Activated CD8-positive, alpha-beta T cell treated with anti-CD3 and anti-CD28 coated beads, Interleukin-2, amount 10 ng/mL, durations not matched to agents 7 days and 5 days (primary cell): ENCODE measurements around the gene ST3GAL2. TPM values are rescaled to one million over a fixed set of nuclear protein-coding genes. Genes with fewer than 3 reads are reported as not detected.
"Not testable (repeated sequence)": the region's sequence is repeated elsewhere in the genome, so short reads cannot be mapped to it uniquely, and the experiment has no call there.

Source experiments
- ATAC-seq: fragments of 150-1000 bp; cut with Tn5 transposase; one replicate; pipeline ENCODE4 v1.10.0; 2021; ENCODE audit warnings: moderate library complexity
- CTCF ChIA-PET: fragments of 350-600 bp; sonication (Branson Sonifier 250); formaldehyde crosslinking; loops from one replicate; lab custom pipeline; 2021; ENCODE audit warnings: antibody characterized with exemption; lab: Charles Lee
- POLR2A ChIA-PET: fragments of 350-600 bp; sonication (Branson Sonifier 250); formaldehyde crosslinking; loops from one replicate; lab custom pipeline; 2021; ENCODE audit warnings: antibody characterized with exemption; lab: Charles Lee
- DNase-seq: peaks from one replicate; pipeline ENCODE4 v3.0.0-alpha.2; 2020
- H3K27ac Mint-ChIP-seq: one replicate; pipeline ENCODE4 v1.8.0; 2021; ENCODE audit warnings: mild to moderate bottlenecking, mixed read lengths
- H3K27me3 Mint-ChIP-seq: one replicate; pipeline ENCODE4 v1.8.0; 2021; ENCODE audit warnings: low read depth, mixed read lengths
- H3K36me3 Mint-ChIP-seq: one replicate; pipeline ENCODE4 v1.8.0; 2021; ENCODE audit warnings: low read depth, mixed read lengths
- H3K4me1 Mint-ChIP-seq: one replicate; pipeline ENCODE4 v1.8.0; 2021; ENCODE audit warnings: low read depth, mixed read lengths
- H3K4me3 Mint-ChIP-seq: one replicate; pipeline ENCODE4 v1.8.0; 2021; ENCODE audit warnings: mild to moderate bottlenecking, mixed read lengths
- H3K9me3 Mint-ChIP-seq: one replicate; pipeline ENCODE4 v1.8.0; 2022; ENCODE audit warnings: mixed read lengths; ENCODE audit not compliant: insufficient read depth
- total RNA-seq, 2 experiments: library from RNA; stranded (reverse); gene quantifications; one replicate each; pipeline ENCODE4 v1.2.3, GENCODE V29; 2021

The ST3GAL2 gene
- total RNA-seq, 2 experiments from 2014 or later, result 34.1 to 39.0 TPM

DNA sequence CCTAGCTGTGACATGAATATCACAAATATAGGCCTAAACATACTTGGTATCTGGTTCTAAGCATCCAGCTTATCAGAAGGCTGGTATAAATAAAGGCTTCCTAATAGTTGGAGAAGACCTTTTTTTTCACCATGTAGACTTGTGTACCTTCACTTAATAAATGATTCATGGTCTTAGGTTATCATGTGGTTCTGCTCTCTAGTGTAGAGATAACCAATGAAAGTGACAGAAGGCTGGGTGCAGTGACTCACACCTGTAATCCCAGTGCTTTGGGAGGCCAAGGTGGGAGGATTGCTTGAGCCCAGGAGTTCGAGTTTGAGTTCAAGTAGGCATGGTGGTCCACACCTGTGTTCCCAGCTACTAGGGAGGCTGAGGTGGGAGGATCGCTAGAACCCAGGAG, 89.1 kb downstream of the ST3GAL2 start:
- peaks cover 28% of the 10 kb centered on the region for H3K4me1 Mint-ChIP-seq
- POLR2A ChIA-PET, result no interaction called here
- H3K36me3 Mint-ChIP-seq, result peaks cover 32% of the 10 kb centered on the region
- H3K27ac Mint-ChIP-seq, result no peak overlapping the region
- no peak overlapping the region for H3K4me3 Mint-ChIP-seq
- no peaks in the 10 kb centered on the region for H3K27me3 Mint-ChIP-seq
- CTCF ChIA-PET, result no interaction called here
- ATAC-seq (no peak), DNase-seq (no peak)
- H3K9me3 Mint-ChIP-seq, result no peaks in the 10 kb centered on the region

DNA sequence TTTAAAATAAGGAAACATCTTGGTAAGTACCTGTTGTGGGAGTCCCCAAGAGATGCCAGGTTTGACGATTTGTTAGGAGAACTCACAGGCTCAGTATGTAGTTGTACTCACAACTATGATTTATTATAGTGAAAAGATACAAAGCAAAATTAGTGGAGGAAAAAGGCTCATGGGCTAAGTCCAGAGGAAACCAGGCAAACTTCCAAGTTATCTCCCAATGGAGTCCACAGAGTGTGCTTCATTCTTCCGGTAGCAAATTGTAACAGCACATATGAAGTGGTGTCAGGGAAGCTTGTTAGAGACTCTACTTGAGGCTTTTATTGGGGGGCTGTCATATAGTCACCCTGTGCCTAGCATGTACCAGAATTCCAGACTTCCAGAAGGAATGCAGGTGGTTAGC, 89.9 kb downstream of the ST3GAL2 start:
- DNase-seq (no peak), ATAC-seq (no peak)
- H3K36me3 Mint-ChIP-seq, result peaks cover 27% of the 10 kb centered on the region
- H3K9me3 Mint-ChIP-seq, result no peaks in the 10 kb centered on the region
- ChIA-PET POLR2A (no interaction called here), CTCF (no interaction called here)
- H3K27me3 Mint-ChIP-seq, result no peaks in the 10 kb centered on the region
- no peak overlapping the region for H3K4me3 Mint-ChIP-seq
- H3K27ac Mint-ChIP-seq, result no peak overlapping the region
- peaks cover 28% of the 10 kb centered on the region for H3K4me1 Mint-ChIP-seq

DNA sequence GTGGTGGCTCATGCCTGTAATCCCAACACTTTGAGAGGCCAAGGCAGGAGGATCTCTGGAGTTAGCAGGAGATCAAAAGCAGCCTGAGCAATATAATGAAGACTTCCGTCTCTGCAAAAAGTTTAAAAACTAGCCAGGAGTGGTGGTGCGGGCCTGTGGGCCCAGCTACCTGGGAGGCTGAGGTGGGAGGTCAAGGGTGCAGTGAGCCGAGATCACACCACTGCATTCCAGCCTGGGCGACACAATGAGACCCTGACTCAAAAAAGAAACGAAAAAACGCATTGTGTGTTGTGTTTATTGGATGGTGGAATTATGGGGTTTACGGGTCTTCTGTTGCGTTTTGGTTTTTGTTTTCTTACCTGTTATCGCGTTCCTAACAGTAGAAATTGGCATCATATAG, 93.1 kb downstream of the ST3GAL2 start:
- ATAC-seq (no peak), DNase-seq (no peak)
- Mint-ChIP-seq H3K27me3 (no peaks in the 10 kb centered on the region), H3K4me1 (peaks cover 28% of the 10 kb centered on the region), H3K27ac (peak overlapping the region; percentile 99), H3K4me3 (peak overlapping the region; percentile 97), H3K36me3 (peaks cover 17% of the 10 kb centered on the region), H3K9me3 (no peaks in the 10 kb centered on the region)
- POLR2A ChIA-PET, result interaction anchor here (0.6 to 3.2 kb wide), 24 partner anchors 9 to 392 kb away, joined by 3 to 47 read pairs (median 8); partner anchors contain the start of genes AARS1, COG4, DDX19B and EXOSC6
- CTCF ChIA-PET, result interaction anchor here (0.7 to 2.3 kb wide), 9 partner anchors 9 to 179 kb away, joined by 3 to 9 read pairs (median 4); partner anchors contain the start of gene EXOSC6

DNA sequence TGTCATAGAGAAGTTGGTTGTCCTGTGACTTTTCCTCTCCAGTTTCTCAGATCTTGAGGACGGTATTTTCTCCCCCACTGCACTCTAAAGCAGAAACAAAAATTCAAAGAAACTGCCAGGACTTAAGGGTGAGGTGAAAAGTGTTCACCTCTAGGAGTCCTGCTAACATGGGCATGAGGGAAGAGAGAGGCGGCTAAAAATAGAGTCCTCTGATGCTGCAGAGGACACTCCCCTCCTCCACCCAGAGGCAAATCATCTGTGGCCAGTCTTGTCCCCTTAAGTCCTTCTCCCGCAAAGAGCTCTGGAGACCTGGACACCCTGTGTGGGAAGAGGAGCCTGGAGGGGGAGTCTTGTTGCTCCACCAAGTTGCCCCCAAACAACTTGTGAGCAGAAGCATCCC, 96.9 kb downstream of the ST3GAL2 start:
- H3K4me3 Mint-ChIP-seq, result no peak overlapping the region
- CTCF ChIA-PET, result no interaction called here
- no peaks in the 10 kb centered on the region for H3K27me3 Mint-ChIP-seq
- POLR2A ChIA-PET, result no interaction called here
- DNase-seq (no peak), ATAC-seq (no peak)
- H3K27ac Mint-ChIP-seq, result peak overlapping the region; percentile 32
- H3K4me1 Mint-ChIP-seq, result peaks cover 8% of the 10 kb centered on the region
- no peaks in the 10 kb centered on the region for H3K9me3 Mint-ChIP-seq
- peaks cover 6% of the 10 kb centered on the region for H3K36me3 Mint-ChIP-seq

DNA sequence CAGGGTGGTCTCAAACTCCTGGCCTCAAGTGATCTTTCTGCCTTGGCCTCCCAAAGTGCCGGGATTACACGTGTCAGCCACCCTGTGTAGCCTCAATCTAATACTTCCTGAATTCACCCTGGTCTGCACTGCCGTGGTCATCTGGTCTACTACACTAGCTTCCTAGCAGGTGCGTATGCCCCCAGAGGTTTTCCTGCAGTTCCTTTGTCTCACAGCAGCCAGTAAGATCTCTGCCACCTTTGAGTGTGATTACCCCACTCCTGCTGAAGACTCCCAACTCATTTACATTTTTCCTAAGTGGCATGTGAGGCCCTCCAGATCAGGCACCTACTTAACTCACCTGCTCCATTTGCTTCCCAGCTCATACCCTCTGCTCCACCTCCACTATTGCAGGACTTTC, 97.3 kb downstream of the ST3GAL2 start:
- H3K36me3 Mint-ChIP-seq, result peaks cover 6% of the 10 kb centered on the region
- no peaks in the 10 kb centered on the region for H3K9me3 Mint-ChIP-seq
- no peak for ATAC-seq
- no peak overlapping the region for H3K4me3 Mint-ChIP-seq
- H3K4me1 Mint-ChIP-seq, result peaks cover 8% of the 10 kb centered on the region
- POLR2A ChIA-PET, result no interaction called here
- H3K27ac Mint-ChIP-seq, result peak overlapping the region; percentile 32
- no peaks in the 10 kb centered on the region for H3K27me3 Mint-ChIP-seq
- DNase-seq, result no peak
- CTCF ChIA-PET, result no interaction called here

DNA sequence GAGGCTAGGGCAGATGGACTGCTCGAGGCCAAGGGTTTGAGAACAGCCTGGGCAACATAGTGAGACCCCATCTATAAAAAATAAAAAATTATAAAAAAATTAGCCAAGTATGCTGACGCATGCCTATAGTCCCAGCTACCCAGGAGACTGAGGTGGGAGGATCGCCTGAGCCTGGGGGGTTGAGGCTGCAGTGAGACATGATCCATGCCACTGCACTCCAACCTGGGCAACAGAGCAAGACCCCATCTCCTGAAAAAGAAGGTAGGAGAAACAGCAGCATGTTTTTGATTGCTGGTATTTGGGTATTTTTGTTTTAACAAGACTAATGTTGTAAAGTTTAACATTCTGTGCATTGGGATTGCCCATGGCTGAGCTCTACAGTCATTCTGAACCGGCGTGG, 101.1 kb downstream of the ST3GAL2 start:
- no peak overlapping the region for H3K4me3 Mint-ChIP-seq
- peaks cover 17% of the 10 kb centered on the region for H3K36me3 Mint-ChIP-seq
- ATAC-seq (no peak), DNase-seq (no peak)
- no peaks in the 10 kb centered on the region for H3K27me3 Mint-ChIP-seq
- no peaks in the 10 kb centered on the region for H3K4me1 Mint-ChIP-seq
- ChIA-PET POLR2A (interaction anchor here (2.5 kb wide), 1 partner anchor 9 kb away, joined by 14 read pairs; the partner anchor contains the start of gene DDX19A), CTCF (interaction anchor here (1.1 to 2.0 kb wide), 2 partner anchors 9 to 10 kb away, joined by 3 to 8 read pairs; partner anchors contain the start of gene DDX19A)
- no peak overlapping the region for H3K27ac Mint-ChIP-seq
- H3K9me3 Mint-ChIP-seq, result no peaks in the 10 kb centered on the region

DNA sequence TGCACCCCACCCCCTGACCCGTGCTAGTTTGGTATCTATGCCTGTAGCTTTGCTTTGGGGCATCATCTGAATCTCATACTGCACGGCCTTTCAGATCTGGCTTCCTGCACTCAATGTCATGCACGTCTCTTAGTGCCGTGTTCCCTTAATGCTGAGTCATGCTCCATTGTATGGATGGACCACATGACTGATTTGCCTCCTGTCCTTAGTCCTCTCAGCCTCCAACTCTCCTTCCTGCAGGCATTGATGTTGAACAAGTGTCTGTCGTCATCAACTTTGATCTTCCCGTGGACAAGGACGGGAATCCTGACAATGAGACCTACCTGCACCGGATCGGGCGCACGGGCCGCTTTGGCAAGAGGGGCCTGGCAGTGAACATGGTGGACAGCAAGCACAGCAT, 106.2 kb downstream of the ST3GAL2 start:
- ATAC-seq, H3K27ac Mint-ChIP-seq: not testable (repeated sequence)
- CTCF ChIA-PET, result interaction anchor here (1.8 kb wide), 1 partner anchor 321 kb away, joined by 7 read pairs; no protein-coding TSS in a partner anchor

DNA sequence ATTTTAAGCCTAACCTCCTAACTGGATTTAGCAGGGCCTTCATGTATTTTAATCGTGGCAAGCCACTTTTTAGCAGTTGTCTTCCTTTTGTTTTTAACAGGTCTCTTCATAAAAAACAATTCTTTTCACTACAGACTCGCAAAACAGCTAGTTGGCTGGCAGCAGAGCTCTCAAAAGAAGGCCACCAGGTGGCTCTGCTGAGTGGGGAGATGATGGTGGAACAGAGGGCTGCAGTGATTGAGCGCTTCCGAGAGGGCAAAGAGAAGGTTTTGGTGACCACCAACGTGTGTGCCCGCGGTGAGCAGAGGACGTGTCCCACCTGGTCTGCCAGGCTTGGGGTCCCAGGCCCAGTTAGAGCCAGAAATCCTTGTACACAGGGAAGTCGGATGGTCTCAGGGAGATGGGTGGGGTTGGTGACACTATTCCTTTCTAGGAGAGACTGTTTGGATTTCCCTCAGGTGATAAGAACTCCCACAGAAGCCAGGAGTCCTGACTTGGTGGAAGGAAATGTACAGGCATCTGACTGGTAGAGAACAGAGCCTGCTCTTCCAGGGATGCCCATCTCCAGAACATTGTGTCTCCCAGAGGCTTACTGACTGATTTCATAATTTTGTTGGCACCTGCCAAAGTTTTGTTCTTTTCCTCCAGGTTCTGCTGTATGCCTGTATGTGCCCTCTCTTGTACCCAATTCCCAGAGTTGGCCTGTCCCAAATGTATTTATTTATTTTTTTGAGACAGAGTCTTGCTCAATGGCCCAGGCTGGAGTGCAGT, 107.1 kb downstream of the ST3GAL2 start:
- CTCF ChIA-PET, result interaction anchor here (0.7 to 1.8 kb wide), 5 partner anchors 8 to 322 kb away, joined by 3 to 7 read pairs (median 4); no protein-coding TSS in a partner anchor
- ATAC-seq (peak; percentile 55), DNase-seq (no peak)
- Mint-ChIP-seq H3K4me3 (no peak overlapping the region), H3K9me3 (no peaks in the 10 kb centered on the region), H3K4me1 (no peaks in the 10 kb centered on the region), H3K36me3 (peaks cover 27% of the 10 kb centered on the region), H3K27me3 (no peaks in the 10 kb centered on the region), H3K27ac (peak overlapping the region; percentile 20)
- POLR2A ChIA-PET, result interaction anchor here (0.6 to 1.2 kb wide), 2 partner anchors 22 to 50 kb away, joined by 3 read pairs; no protein-coding TSS in a partner anchor

More for the DNA sequence above, 106.2 kb downstream of the ST3GAL2 start:
- DNase-seq, H3K4me3 Mint-ChIP-seq, POLR2A ChIA-PET, H3K27me3 Mint-ChIP-seq, H3K4me1 Mint-ChIP-seq, H3K9me3 Mint-ChIP-seq: not testable (repeated sequence)
- H3K36me3 Mint-ChIP-seq, result peaks cover 27% of the 10 kb centered on the region

DNA sequence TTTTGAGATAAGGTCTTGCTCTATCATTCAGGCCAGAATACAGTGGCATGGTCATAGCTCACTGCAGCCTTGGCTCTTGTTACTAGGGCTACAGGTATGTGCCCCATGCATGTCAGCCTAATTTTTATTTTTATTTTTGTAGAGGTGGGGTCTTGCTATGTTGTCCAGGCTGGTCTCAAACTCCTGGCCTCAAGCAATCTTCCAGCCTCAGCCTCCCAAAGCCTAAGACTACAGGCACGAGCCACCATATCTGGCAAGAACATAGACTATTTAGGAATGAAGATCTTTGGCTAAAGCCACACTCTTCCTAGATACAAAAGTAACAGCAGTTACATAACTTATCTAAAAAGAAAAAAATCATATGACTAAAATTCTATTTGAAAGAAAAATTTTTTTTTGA, 107.8 kb downstream of the ST3GAL2 start:
- Mint-ChIP-seq H3K27ac (no peak overlapping the region), H3K36me3 (peaks cover 27% of the 10 kb centered on the region), H3K4me3 (no peak overlapping the region), H3K9me3 (no peaks in the 10 kb centered on the region), H3K4me1 (no peaks in the 10 kb centered on the region), H3K27me3 (no peaks in the 10 kb centered on the region)
- ChIA-PET CTCF (interaction anchor here (0.8 to 1.8 kb wide), 5 partner anchors 9 to 323 kb away, joined by 3 to 5 read pairs (median 4); no protein-coding TSS in a partner anchor), POLR2A (interaction anchor here (0.6 to 1.2 kb wide), 4 partner anchors 15 to 80 kb away, joined by 3 to 4 read pairs (median 3); no protein-coding TSS in a partner anchor)
- ATAC-seq, result no peak
- no peak for DNase-seq

Other genes with a start within 250 kb of the ST3GAL2 start
- 10 to 100 TPM; 27.6 to 28.5 TPM for gene EXOSC6, start 187.2 kb downstream of the ST3GAL2 start, total RNA-seq
- gene AARS1, start 149.6 kb downstream of the ST3GAL2 start, total RNA-seq, result 100 to 1,000 TPM in 1 of 2 experiments, 10 to 100 TPM in 1; 98.5 to 103 TPM
- 10 to 100 TPM; 28.8 to 32.6 TPM for gene DDX19B, start 139.9 kb downstream of the ST3GAL2 start, total RNA-seq
- 10 to 100 TPM; 38.1 to 38.7 TPM for gene DDX19A, start 92.2 kb downstream of the ST3GAL2 start, total RNA-seq
- gene FCSK, start 15.5 kb upstream of the ST3GAL2 start, total RNA-seq, result 10 to 100 TPM; 17.3 to 18.8 TPM
- 10 to 100 TPM; 62.1 to 71.3 TPM for gene COG4, start 84.5 kb upstream of the ST3GAL2 start, total RNA-seq
- gene SF3B3, start 84.7 kb upstream of the ST3GAL2 start, total RNA-seq, result 100 to 1,000 TPM; 399 to 420 TPM
- gene IL34, start 207.5 kb upstream of the ST3GAL2 start, total RNA-seq, result under 1 TPM; 0.13 to 0.42 TPM
- gene MTSS2, start 247.0 kb upstream of the ST3GAL2 start, total RNA-seq, result 1 to 10 TPM; 5.7 to 6.0 TPM